ENCODE data around the gene PRKG1. TPM values are rescaled to one million over a fixed set of nuclear protein-coding genes. Genes with fewer than 3 reads are reported as not detected.

Gene PRKG1
- total and polyA plus RNA-seq, 2 of the 4 experiments (the other 2 are of a cell fraction) = 3.5 to 18.3 TPM

- no peaks in the 10 kb centered on the region; the same call in 1 of the 2 replicates for H4K20me1 ChIP-seq (ENCODE audit: insufficient read depth, low read length)
- H3K4me1 ChIP-seq (ENCODE audit: control insufficient read depth, insufficient read depth, low read length) = no peaks in the 10 kb centered on the region
- no peak overlapping the region for H3K23ac ChIP-seq (ENCODE audit: low read depth, low read length)
- TF ChIP-seq SMC3 (IDR thresholded peaks at IDR 0.05; ENCODE audit: low read depth, low read length) (no peak), RAD21 (IDR thresholded peaks at IDR 0.05; ENCODE audit: low read length) (no peak), MAZ (IDR thresholded peaks at IDR 0.05; ENCODE audit: borderline replicate concordance, low read depth, low read length) (no peak), CHD1 (IDR thresholded peaks at IDR 0.05; ENCODE audit: low read depth, low read length) (no peak), CEBPB (IDR thresholded peaks at IDR 0.05; ENCODE audit: low read depth, low read length) (no peak), USF2 (IDR thresholded peaks at IDR 0.05; ENCODE audit: low read depth, low read length) (no peak), MXI1 (IDR thresholded peaks at IDR 0.05; ENCODE audit: borderline replicate concordance, low read depth, low read length) (no peak), RCOR1 (IDR thresholded peaks at IDR 0.05; ENCODE audit: insufficient replicate concordance, low read length) (no peak), FOS (IDR thresholded peaks at IDR 0.05; ENCODE audit: low read depth, low read length) (no peak), ELK1 (IDR thresholded peaks at IDR 0.05; ENCODE audit: borderline replicate concordance, low read depth, low read length) (no peak), CTCF (conservative IDR thresholded peaks at IDR 0.05; ENCODE audit: low read depth, low read length) (no peak), POLR2A (IDR thresholded peaks at IDR 0.05; ENCODE audit: low read depth, low read length) (no peak), BHLHE40 (IDR thresholded peaks at IDR 0.05; ENCODE audit: low read depth, low read length) (no peak), NFE2L2 (IDR thresholded peaks at IDR 0.05; ENCODE audit: low read depth, low read length) (no peak), MAFK (IDR thresholded peaks at IDR 0.05; ENCODE audit: low read depth, low read length) (no peak), RFX5 (IDR thresholded peaks at IDR 0.05; ENCODE audit: low read depth, low read length) (no peak)
- H3K4ac ChIP-seq (ENCODE audit: low read depth, low read length) = no peak overlapping the region
- peaks cover 0 to 7% of the 10 kb centered on the region in 2 experiments; a peak in 2 of 4 replicates for H3K79me1 ChIP-seq (ENCODE audit: low read depth in 1 of 2, low read length in 2 of 2)
- no peak overlapping the region for H2BK120ac ChIP-seq (ENCODE audit: low read depth, low read length)
- H2BK5ac ChIP-seq (ENCODE audit: low read depth, low read length, poor library complexity, severe bottlenecking) = no peak overlapping the region
- no peak overlapping the region for H2BK15ac ChIP-seq (ENCODE audit: low read depth, low read length)
- H3K4me2 ChIP-seq (ENCODE audit: low read depth, low read length) = no peak overlapping the region
- H4K91ac ChIP-seq (ENCODE audit: insufficient read depth, low read depth, low read length) = no peak overlapping the region
- intact Hi-C loops (cut with micrococcal nuclease) = no loop called here
- in situ Hi-C loops (cut with MboI; ENCODE audit: low sequenced_read_pairs) = no loop called here
- ChIA-PET POLR2A (ENCODE audit: unreplicated experiment) (no interaction called here), CTCF (no interaction called here)
- H4K8ac ChIP-seq (ENCODE audit: low read depth in 2 of 2, low read length in 2 of 2) = no peak overlapping the region
- H3K18ac ChIP-seq (ENCODE audit: low read depth, low read length) = no peak overlapping the region
- H3K9ac ChIP-seq (ENCODE audit: low read depth, low read length) = no peak overlapping the region
- no TSS peak for BruUV-seq (replicated peaks)
- H2AK9ac ChIP-seq (replicated peaks; ENCODE audit: low read depth, low read length, poor library complexity) = no peak overlapping the region
- no peaks in the 10 kb centered on the region for H3K9me1 ChIP-seq (ENCODE audit: insufficient read depth, low read length)
- no CpG with 5 or more reads among the region's 1 CpG for WGBS, 2 experiments (ENCODE audit: extremely low coverage in 2 of 2, insufficient read length in 1 of 2)
- no peak overlapping the region for H3K56ac ChIP-seq (ENCODE audit: extremely low read depth, insufficient read depth, low read length)
- no peak overlapping the region for H4K5ac ChIP-seq (ENCODE audit: low read depth, low read length)
- no peak overlapping the region for H2BK20ac ChIP-seq (ENCODE audit: low read depth, low read length)
- no peak overlapping the region for H2AK5ac ChIP-seq (ENCODE audit: low read depth, low read length)
- no peak overlapping the region for H3K4me3 ChIP-seq (ENCODE audit: insufficient read depth, low read depth, low read length)
- no peaks in the 10 kb centered on the region for H3K27me3 ChIP-seq (ENCODE audit: control insufficient read depth, insufficient read depth, low read length)
- H3K9me3 ChIP-seq (ENCODE audit: control insufficient read depth, insufficient read depth, low read length) = no peaks in the 10 kb centered on the region
- dilution Hi-C loops (cut with HindIII; ENCODE audit: low sequenced_read_pairs, unreplicated experiment) = no loop called here
- H3K27ac ChIP-seq (ENCODE audit: insufficient read depth, low read length) = no peak overlapping the region
- H3K36me3 ChIP-seq (ENCODE audit: control insufficient read depth, insufficient read depth, low read length) = no peaks in the 10 kb centered on the region
- no peak for ATAC-seq (ENCODE audit: low read depth)
- DNase-seq = no peak
- H3K14ac ChIP-seq (replicated peaks; ENCODE audit: low read depth, low read length) = no peak overlapping the region
- H2AFZ ChIP-seq (replicated peaks; ENCODE audit: low read length, poor library complexity) = no peak overlapping the region
Observed at GRCh38 chr10:51447119-51447518, 372.8 kb downstream of the PRKG1 start.
